HEK293 (cell line): Measurements from ENCODE around the gene R3HDM4.

ENCODE experiments used
- CTCF ChIA-PET: fragments of 350-600 bp; formaldehyde crosslinking; extraction: SDS; loops from one replicate; lab custom pipeline; 2021; ENCODE audit warnings: antibody characterized with exemption; lab: Yijun Ruan, JAX
- POLR2A ChIA-PET: fragments of 300-600 bp; formaldehyde crosslinking; extraction: SDS; loops from one replicate; lab custom pipeline; 2020; ENCODE audit warnings: antibody characterized with exemption, inconsistent platforms; lab: Yijun Ruan, JAX
- H3K27ac ChIP-seq: fragments of 200-500 bp; sonication (Bioruptor generic); 2 replicates; pipeline ENCODE4 v1.5.1; 2014; ENCODE audit warnings: low read depth, low read length, control low read depth, inconsistent platforms; ENCODE audit errors: extremely low read depth
- H3K36me3 ChIP-seq, 2 experiments: fragments of 200-500 bp in 1 of 2; sonication (Bioruptor generic) in 1 of 2; 1 replicate in 1 of 2; 2 replicates in 1 of 2; pipeline ENCODE4 v1.5.1; 2014 to 2017; ENCODE audit warnings: inconsistent platforms in 2 of 2, low read length in 2 of 2; ENCODE audit not compliant: control insufficient read depth in 2 of 2, insufficient read depth in 1 of 2
- H3K4me1 ChIP-seq: fragments of 200-500 bp; sonication (Bioruptor generic); 2 replicates; pipeline ENCODE4 v1.5.1; 2014; ENCODE audit warnings: mild to moderate bottlenecking, low read length, inconsistent platforms; ENCODE audit not compliant: control insufficient read depth, insufficient read depth
- H3K4me3 ChIP-seq: 2 replicates; pipeline ENCODE4 v1.5.1; 2011; ENCODE audit warnings: low read depth, mild to moderate bottlenecking, control low read depth, low read length, moderate library complexity
- H3K9me3 ChIP-seq: fragments of 200-500 bp; sonication (Bioruptor generic); 2 replicates; pipeline ENCODE4 v1.5.1; 2014; ENCODE audit warnings: low read depth, low read length, inconsistent platforms; ENCODE audit not compliant: control insufficient read depth, insufficient read depth
- BCL11B ChIP-seq: fragments of 450-650 bp; formaldehyde crosslinking; IDR thresholded peaks from 2 replicates; pipeline ENCODE4 v1.5.1; 2016; ENCODE audit warnings: low read depth, missing biosample characterization, missing genetic modification characterization
- PRDM6 ChIP-seq: fragments of 450-650 bp; formaldehyde crosslinking; IDR thresholded peaks from 2 replicates; pipeline ENCODE4 v1.5.1; 2017; ENCODE audit warnings: missing biosample characterization, missing genetic modification characterization
- RBAK ChIP-seq: fragments of 450-650 bp; formaldehyde crosslinking; IDR thresholded peaks from 2 replicates; pipeline ENCODE4 v1.5.1; 2016; ENCODE audit warnings: missing biosample characterization, missing genetic modification characterization
- REST ChIP-seq: fragments of 450-650 bp; formaldehyde crosslinking; IDR thresholded peaks from 2 replicates; pipeline ENCODE4 v1.5.1; 2016; ENCODE audit warnings: missing biosample characterization, missing genetic modification characterization
- SETDB1 ChIP-seq: IDR thresholded peaks from one replicate; pipeline ENCODE4 v1.6.1; 2017; ENCODE audit warnings: mild to moderate bottlenecking, low read length, moderate library complexity, mixed read lengths; ENCODE audit not compliant: insufficient read length
- ZNF157 ChIP-seq: fragments of 450-650 bp; formaldehyde crosslinking; IDR thresholded peaks from 2 replicates; pipeline ENCODE4 v1.5.1; 2016; ENCODE audit warnings: missing biosample characterization, missing genetic modification characterization
- ZNF214 ChIP-seq: fragments of 450-650 bp; formaldehyde crosslinking; IDR thresholded peaks from 2 replicates; pipeline ENCODE4 v1.5.1; 2017; ENCODE audit warnings: missing biosample characterization, mild to moderate bottlenecking, missing genetic modification characterization, borderline replicate concordance
- ZNF248 ChIP-seq: fragments of 450-650 bp; formaldehyde crosslinking; IDR thresholded peaks from 2 replicates; pipeline ENCODE4 v1.5.1; 2017; ENCODE audit warnings: missing biosample characterization, missing genetic modification characterization
- ZNF274 ChIP-seq, 2 experiments: fragments of 200-500 bp in 1 of 2; fragments of 450-650 bp in 1 of 2; sonication (Bioruptor generic) in 1 of 2; formaldehyde crosslinking in 1 of 2; IDR thresholded peaks; 2 replicates each; pipeline versions ENCODE4 v1.5.1 to v1.6.1; 2014 to 2016; ENCODE audit warnings: borderline replicate concordance in 1 of 2, inconsistent platforms in 1 of 2, low read length in 1 of 2, missing biosample characterization in 1 of 2, missing genetic modification characterization in 1 of 2
- ZNF354C ChIP-seq: fragments of 450-650 bp; formaldehyde crosslinking; IDR thresholded peaks from 2 replicates; pipeline ENCODE4 v1.5.1; 2016; ENCODE audit warnings: missing biosample characterization, missing genetic modification characterization, low read depth, borderline replicate concordance
- ZNF426 ChIP-seq: fragments of 450-650 bp; formaldehyde crosslinking; IDR thresholded peaks from 2 replicates; pipeline ENCODE4 v1.5.1; 2017; ENCODE audit warnings: missing biosample characterization, missing genetic modification characterization, mild to moderate bottlenecking, inconsistent platforms, moderate library complexity
- ZNF48 ChIP-seq: fragments of 450-650 bp; formaldehyde crosslinking; IDR thresholded peaks from 2 replicates; pipeline ENCODE4 v1.5.1; 2016; ENCODE audit warnings: missing biosample characterization, missing genetic modification characterization
- ZNF510 ChIP-seq: fragments of 450-650 bp; formaldehyde crosslinking; IDR thresholded peaks from 2 replicates; pipeline ENCODE4 v1.5.1; 2018; ENCODE audit warnings: mild to moderate bottlenecking, missing genetic modification characterization, missing biosample characterization; ENCODE audit not compliant: insufficient replicate concordance
- ZNF600 ChIP-seq: fragments of 450-650 bp; formaldehyde crosslinking; IDR thresholded peaks from 2 replicates; pipeline ENCODE4 v1.5.1; 2016; ENCODE audit warnings: missing biosample characterization, missing genetic modification characterization
- ZNF639 ChIP-seq: fragments of 450-650 bp; formaldehyde crosslinking; IDR thresholded peaks from 2 replicates; pipeline ENCODE4 v1.5.1; 2016; ENCODE audit warnings: missing biosample characterization, missing genetic modification characterization
- TF ChIP-seq, protein P1 (sequence below): fragments of 450-650 bp; formaldehyde crosslinking; IDR thresholded peaks from 2 replicates; pipeline ENCODE4 v1.5.1; 2016; ENCODE audit warnings: missing biosample characterization, missing genetic modification characterization
- TF ChIP-seq, protein P2 (sequence below): fragments of 450-650 bp; formaldehyde crosslinking; IDR thresholded peaks from 2 replicates; pipeline ENCODE4 v1.5.1; 2016; ENCODE audit warnings: missing biosample characterization, missing genetic modification characterization, borderline replicate concordance
- TF ChIP-seq, protein P3 (sequence below): fragments of 450-650 bp; formaldehyde crosslinking; IDR thresholded peaks from 2 replicates; pipeline ENCODE4 v1.5.1; 2016; ENCODE audit warnings: missing biosample characterization, missing genetic modification characterization
- TF ChIP-seq, protein P4 (sequence below): fragments of 450-650 bp; formaldehyde crosslinking; IDR thresholded peaks from 2 replicates; pipeline ENCODE4 v1.5.1; 2016; ENCODE audit warnings: missing biosample characterization, missing genetic modification characterization

R3HDM4 gene

DNA sequence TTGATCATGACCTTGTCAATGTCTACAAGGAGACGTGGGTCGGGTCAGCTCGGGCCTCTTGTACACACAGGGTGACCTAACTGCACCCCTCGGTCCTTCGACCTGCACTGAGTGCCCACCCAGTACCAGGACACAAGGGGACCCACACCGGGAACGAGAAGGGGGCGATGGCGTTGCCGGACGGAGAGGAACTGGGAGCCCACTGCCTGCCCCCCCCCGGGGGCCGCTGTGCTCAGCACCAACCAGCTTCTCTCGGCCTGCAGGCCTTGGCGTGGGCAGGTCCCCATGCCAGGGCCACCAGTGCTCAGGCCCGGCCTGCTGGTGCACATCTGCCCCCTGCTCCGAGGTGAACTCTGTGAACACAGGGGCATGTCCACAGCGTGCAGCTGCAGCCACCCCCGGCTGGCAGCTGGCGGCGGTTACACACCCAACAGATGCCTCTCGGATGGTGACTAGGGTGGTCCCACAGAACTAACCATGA lies 39.4 kb downstream of the R3HDM4 start:
- CTCF ChIA-PET: interaction anchor here (0.7 kb wide), 1 partner anchor 237 kb away, joined by 3 read pairs; no protein-coding TSS in a partner anchor
- H3K36me3 ChIP-seq: peaks cover 7 to 56% of the 10 kb centered on the region in 2 experiments; a peak in 2 of 3 replicates
- H3K27ac ChIP-seq: no peak overlapping the region
- H3K9me3 ChIP-seq: no peaks in the 10 kb centered on the region
- TF ChIP-seq, protein P1, sequence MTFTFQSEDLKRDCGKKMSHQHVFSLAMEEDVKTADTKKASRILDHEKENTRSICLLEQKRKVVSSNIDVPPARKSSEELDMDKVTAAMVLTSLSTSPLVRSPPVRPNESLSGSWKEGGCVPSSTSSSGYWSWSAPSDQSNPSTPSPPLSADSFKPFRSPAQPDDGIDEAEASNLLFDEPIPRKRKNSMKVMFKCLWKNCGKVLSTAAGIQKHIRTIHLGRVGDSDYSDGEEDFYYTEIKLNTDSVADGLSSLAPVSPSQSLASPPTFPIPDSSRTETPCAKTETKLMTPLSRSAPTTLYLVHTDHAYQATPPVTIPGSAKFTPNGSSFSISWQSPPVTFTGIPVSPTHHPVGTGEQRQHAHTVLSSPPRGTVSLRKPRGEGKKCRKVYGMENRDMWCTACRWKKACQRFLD (tag by site-specific recombination): no peak
- TF ChIP-seq ZNF510 (tag by site-specific recombination) (no peak), ZNF274 (IDR thresholded peaks at IDR 0.05; ENCODE audit: low read length) (no peak), ZNF274 (tag by site-specific recombination; IDR thresholded peaks at IDR 0.05; ENCODE audit: borderline replicate concordance) (no peak), ZNF600 (tag by site-specific recombination) (0 out of 2 replicates have a peak, but pooled peaks have one; percentile 18), ZNF157 (no peak), BCL11B (tag by site-specific recombination) (no peak)
- TF ChIP-seq, all 188 proteins: peak for 1
- H3K4me3 ChIP-seq: no peak overlapping the region
- POLR2A ChIA-PET: no interaction called here
- no peaks in the 10 kb centered on the region; the same call in 1 of the 2 replicates for H3K4me1 ChIP-seq

DNA sequence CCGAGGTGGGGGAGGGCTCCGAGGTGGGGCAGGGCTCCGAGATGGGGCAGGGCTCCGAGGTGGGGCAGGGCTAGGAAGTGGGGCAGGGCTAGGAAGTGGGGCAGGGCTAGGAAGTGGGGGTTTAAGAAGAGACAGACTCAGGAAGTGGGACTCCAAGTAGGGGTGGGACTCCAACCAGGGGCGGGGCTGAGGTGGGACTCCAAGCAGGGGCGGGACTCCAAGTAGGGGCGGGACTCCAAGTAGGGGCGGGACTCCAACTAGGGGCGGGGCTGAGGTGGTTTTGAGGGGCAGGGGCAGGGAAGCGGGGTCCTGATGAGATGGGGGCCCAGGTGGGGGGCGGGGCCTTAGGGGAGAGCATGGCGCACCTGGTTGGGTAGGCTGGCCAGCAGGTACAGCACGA lies 39.9 kb downstream of the R3HDM4 start:
- ChIA-PET POLR2A (interaction anchor here (0.5 kb wide), 1 partner anchor 25 kb away, joined by 3 read pairs; no protein-coding TSS in a partner anchor), CTCF (no interaction called here)
- TF ChIP-seq ZNF639: no peak
- TF ChIP-seq, protein P2, sequence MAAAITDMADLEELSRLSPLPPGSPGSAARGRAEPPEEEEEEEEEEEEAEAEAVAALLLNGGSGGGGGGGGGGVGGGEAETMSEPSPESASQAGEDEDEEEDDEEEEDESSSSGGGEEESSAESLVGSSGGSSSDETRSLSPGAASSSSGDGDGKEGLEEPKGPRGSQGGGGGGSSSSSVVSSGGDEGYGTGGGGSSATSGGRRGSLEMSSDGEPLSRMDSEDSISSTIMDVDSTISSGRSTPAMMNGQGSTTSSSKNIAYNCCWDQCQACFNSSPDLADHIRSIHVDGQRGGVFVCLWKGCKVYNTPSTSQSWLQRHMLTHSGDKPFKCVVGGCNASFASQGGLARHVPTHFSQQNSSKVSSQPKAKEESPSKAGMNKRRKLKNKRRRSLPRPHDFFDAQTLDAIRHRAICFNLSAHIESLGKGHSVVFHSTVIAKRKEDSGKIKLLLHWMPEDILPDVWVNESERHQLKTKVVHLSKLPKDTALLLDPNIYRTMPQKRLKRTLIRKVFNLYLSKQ (tag by site-specific recombination): no peak
- no peak for TF ChIP-seq REST
- TF ChIP-seq RBAK (tag by site-specific recombination): no peak
- TF ChIP-seq SETDB1: no peak
- TF ChIP-seq, protein P3, sequence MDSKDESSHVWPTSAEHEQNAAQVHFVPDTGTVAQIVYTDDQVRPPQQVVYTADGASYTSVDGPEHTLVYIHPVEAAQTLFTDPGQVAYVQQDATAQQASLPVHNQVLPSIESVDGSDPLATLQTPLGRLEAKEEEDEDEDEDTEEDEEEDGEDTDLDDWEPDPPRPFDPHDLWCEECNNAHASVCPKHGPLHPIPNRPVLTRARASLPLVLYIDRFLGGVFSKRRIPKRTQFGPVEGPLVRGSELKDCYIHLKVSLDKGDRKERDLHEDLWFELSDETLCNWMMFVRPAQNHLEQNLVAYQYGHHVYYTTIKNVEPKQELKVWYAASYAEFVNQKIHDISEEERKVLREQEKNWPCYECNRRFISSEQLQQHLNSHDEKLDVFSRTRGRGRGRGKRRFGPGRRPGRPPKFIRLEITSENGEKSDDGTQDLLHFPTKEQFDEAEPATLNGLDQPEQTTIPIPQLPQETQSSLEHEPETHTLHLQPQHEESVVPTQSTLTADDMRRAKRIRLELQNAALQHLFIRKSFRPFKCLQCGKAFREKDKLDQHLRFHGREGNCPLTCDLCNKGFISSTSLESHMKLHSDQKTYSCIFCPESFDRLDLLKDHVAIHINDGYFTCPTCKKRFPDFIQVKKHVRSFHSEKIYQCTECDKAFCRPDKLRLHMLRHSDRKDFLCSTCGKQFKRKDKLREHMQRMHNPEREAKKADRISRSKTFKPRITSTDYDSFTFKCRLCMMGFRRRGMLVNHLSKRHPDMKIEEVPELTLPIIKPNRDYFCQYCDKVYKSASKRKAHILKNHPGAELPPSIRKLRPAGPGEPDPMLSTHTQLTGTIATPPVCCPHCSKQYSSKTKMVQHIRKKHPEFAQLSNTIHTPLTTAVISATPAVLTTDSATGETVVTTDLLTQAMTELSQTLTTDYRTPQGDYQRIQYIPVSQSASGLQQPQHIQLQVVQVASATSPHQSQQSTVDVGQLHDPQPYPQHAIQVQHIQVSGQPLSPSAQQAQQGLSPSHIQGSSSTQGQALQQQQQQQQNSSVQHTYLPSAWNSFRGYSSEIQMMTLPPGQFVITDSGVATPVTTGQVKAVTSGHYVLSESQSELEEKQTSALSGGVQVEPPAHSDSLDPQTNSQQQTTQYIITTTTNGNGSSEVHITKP (tag by site-specific recombination): no peak
- no peak for TF ChIP-seq ZNF48
- TF ChIP-seq ZNF214 (tag by site-specific recombination): no peak
- TF ChIP-seq, protein P4, sequence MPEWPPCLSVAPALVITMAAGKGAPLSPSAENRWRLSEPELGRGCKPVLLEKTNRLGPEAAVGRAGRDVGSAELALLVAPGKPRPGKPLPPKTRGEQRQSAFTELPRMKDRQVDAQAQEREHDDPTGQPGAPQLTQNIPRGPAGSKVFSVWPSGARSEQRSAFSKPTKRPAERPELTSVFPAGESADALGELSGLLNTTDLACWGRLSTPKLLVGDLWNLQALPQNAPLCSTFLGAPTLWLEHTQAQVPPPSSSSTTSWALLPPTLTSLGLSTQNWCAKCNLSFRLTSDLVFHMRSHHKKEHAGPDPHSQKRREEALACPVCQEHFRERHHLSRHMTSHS (tag by site-specific recombination): no peak
- TF ChIP-seq ZNF248 (tag by site-specific recombination): no peak
- no peak for TF ChIP-seq ZNF426
- TF ChIP-seq PRDM6: no peak
- no peak for TF ChIP-seq ZNF354C (tag by site-specific recombination)

More for the DNA sequence above, 39.9 kb downstream of the R3HDM4 start:
- Histone ChIP-seq H3K36me3 (peaks cover 7 to 61% of the 10 kb centered on the region in 2 experiments; a peak in 2 of 3 replicates), H3K27ac (no peak overlapping the region), H3K4me1 (no peaks in the 10 kb centered on the region; the same call in 1 of the 2 replicates), H3K9me3 (no peaks in the 10 kb centered on the region), H3K4me3 (no peak overlapping the region)
